GM23338 (cell line): ENCODE results near the gene CAPN1.

Experiments
- CREB1 ChIP-seq: fragments of 250-450 bp; sonication (Bioruptor Pico); IDR thresholded peaks from 2 replicates; pipeline ENCODE4 v1.5.0; 2020; ENCODE audit warnings: low read depth, mild to moderate bottlenecking, moderate library complexity
- CTCF ChIP-seq, 2 experiments: fragments of 200-600 bp in 1 of 2; sonication (generic) in 1 of 2; conservative IDR thresholded peaks; 2 replicates each; pipeline versions ENCODE4 v1.5.1 to v1.6.1; 2016 to 2017; ENCODE audit warnings: antibody characterized with exemption in 2 of 2, low read depth in 2 of 2, mild to moderate bottlenecking in 2 of 2, moderate library complexity in 1 of 2
- REST ChIP-seq: IDR thresholded peaks from one replicate; pipeline ENCODE4 v1.6.1; 2018; ENCODE audit warnings: antibody characterized with exemption; ENCODE audit not compliant: unreplicated experiment
- ZNF462 ChIP-seq: fragments of 250-450 bp; sonication (Bioruptor Pico); IDR thresholded peaks from 2 replicates; pipeline ENCODE4 v1.5.0; 2020; ENCODE audit warnings: mild to moderate bottlenecking, moderate library complexity

- TF ChIP-seq CTCF (conservative IDR thresholded peaks at IDR 0.05; ENCODE audit: low read depth in 2 of 2) (no peak), ZNF462 (CRISPR knock-in tag) (no peak), CREB1 (no peak), REST (no peak)
Observed at GRCh38 chr11:65227879-65228278, 46.2 kb downstream of the CAPN1 start.
